HEK293T (cell line): ENCODE results near the gene ARPC4.

Experiments
- BHLHE40 ChIP-seq: fragments of 450-650 bp; IDR thresholded peaks from 2 replicates; pipeline ENCODE4 v1.6.1; 2016; ENCODE audit warnings: mild to moderate bottlenecking, moderate library complexity, borderline replicate concordance
- CTBP1 ChIP-seq: fragments of 450-650 bp; IDR thresholded peaks from 2 replicates; pipeline ENCODE4 v1.6.1; 2016; ENCODE audit warnings: borderline replicate concordance
- ELF4 ChIP-seq: fragments of 450-650 bp; IDR thresholded peaks from 2 replicates; pipeline ENCODE4 v1.6.1; 2017; ENCODE audit warnings: antibody characterized with exemption
- FOXA1 ChIP-seq: fragments of 450-650 bp; IDR thresholded peaks from 2 replicates; pipeline ENCODE4 v1.6.1; 2016; ENCODE audit warnings: mild to moderate bottlenecking
- FOXK2 ChIP-seq: fragments of 450-650 bp; IDR thresholded peaks from 2 replicates; pipeline ENCODE4 v1.6.1; 2016; ENCODE audit warnings: mild to moderate bottlenecking
- FOXM1 ChIP-seq: fragments of 450-650 bp; IDR thresholded peaks from 2 replicates; pipeline ENCODE4 v1.6.1; 2017; ENCODE audit warnings: mild to moderate bottlenecking, borderline replicate concordance
- LEF1 ChIP-seq: fragments of 450-650 bp; IDR thresholded peaks from 2 replicates; pipeline ENCODE4 v1.6.1; 2017; ENCODE audit warnings: mild to moderate bottlenecking, borderline replicate concordance
- NFRKB ChIP-seq: fragments of 450-650 bp; IDR thresholded peaks from 2 replicates; pipeline ENCODE4 v1.6.1; 2016; ENCODE audit warnings: mild to moderate bottlenecking, moderate library complexity
- PKNOX1 ChIP-seq: fragments of 450-650 bp; IDR thresholded peaks from 2 replicates; pipeline ENCODE4 v1.6.1; 2016
- SP1 ChIP-seq: fragments of 450-650 bp; IDR thresholded peaks from 2 replicates; pipeline ENCODE4 v1.6.1; 2017
- SUZ12 ChIP-seq: fragments of 450-650 bp; IDR thresholded peaks from 2 replicates; pipeline ENCODE4 v1.6.1; 2016; ENCODE audit warnings: mild to moderate bottlenecking
- TARDBP ChIP-seq: fragments of 450-650 bp; IDR thresholded peaks from 2 replicates; pipeline ENCODE4 v1.6.1; 2016
- ZNF384 ChIP-seq: fragments of 450-650 bp; IDR thresholded peaks from 2 replicates; pipeline ENCODE4 v1.6.1; 2016

DNA sequence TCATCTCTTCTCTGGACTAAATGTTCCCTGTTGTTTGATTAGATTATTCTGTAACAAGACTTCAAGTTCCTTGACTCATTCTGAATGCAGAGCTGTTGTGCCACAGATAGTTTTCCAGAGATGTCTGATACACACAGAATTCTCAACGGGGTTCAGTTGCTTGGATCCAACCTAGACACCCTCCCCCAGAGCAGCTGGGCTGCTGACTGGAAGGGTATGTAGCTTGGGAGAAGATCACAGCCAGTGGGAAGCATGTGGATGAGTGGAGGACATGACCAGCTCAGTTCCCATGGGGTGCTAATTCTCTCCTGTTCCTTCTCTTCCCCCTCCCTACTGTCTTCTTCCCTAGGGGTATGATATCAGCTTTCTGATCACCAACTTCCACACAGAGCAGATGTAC lies 10.6 kb downstream of the ARPC4 start:
- no peak for TF ChIP-seq ELF4
- TF ChIP-seq NFRKB: no peak
- no peak for TF ChIP-seq BHLHE40
- no peak for TF ChIP-seq FOXM1
- TF ChIP-seq SP1: no peak
- no peak for TF ChIP-seq ZNF384
- no peak for TF ChIP-seq FOXK2
- TF ChIP-seq TARDBP: no peak
- TF ChIP-seq LEF1: no peak
- no peak for TF ChIP-seq FOXA1
- no peak for TF ChIP-seq PKNOX1
- no peak for TF ChIP-seq CTBP1
- TF ChIP-seq SUZ12: no peak
